ENCODE data around the gene FDXR.

DNA sequence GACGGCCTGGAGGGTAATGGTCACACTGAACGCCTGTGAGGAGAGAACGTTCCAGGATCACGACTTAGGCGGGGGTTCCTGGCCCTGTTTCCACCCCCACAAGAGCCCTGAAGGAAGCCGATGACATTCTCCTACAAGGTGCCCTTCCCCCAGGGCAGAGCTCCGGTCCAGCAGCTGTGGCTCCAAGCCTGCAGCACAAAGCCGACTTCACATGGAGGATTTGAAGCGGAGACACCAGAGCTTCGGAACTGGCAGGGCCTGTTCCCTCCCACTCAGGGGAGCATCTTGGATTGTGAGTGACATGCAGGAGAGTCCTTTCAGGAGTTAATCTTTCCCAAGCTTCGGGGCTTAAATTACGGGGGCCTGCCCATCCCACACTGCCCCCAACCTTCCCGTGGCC is 15.7 kb upstream of the FDXR start:
- TF ChIP-seq, protein P1, sequence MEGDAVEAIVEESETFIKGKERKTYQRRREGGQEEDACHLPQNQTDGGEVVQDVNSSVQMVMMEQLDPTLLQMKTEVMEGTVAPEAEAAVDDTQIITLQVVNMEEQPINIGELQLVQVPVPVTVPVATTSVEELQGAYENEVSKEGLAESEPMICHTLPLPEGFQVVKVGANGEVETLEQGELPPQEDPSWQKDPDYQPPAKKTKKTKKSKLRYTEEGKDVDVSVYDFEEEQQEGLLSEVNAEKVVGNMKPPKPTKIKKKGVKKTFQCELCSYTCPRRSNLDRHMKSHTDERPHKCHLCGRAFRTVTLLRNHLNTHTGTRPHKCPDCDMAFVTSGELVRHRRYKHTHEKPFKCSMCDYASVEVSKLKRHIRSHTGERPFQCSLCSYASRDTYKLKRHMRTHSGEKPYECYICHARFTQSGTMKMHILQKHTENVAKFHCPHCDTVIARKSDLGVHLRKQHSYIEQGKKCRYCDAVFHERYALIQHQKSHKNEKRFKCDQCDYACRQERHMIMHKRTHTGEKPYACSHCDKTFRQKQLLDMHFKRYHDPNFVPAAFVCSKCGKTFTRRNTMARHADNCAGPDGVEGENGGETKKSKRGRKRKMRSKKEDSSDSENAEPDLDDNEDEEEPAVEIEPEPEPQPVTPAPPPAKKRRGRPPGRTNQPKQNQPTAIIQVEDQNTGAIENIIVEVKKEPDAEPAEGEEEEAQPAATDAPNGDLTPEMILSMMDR (IDR thresholded peaks at IDR 0.05; ENCODE audit: insufficient read depth, low read length): no peak
- no peak for TF ChIP-seq POLR2AphosphoS5 (IDR thresholded peaks at IDR 0.05; ENCODE audit: low read depth)
- TF ChIP-seq, protein P2, sequence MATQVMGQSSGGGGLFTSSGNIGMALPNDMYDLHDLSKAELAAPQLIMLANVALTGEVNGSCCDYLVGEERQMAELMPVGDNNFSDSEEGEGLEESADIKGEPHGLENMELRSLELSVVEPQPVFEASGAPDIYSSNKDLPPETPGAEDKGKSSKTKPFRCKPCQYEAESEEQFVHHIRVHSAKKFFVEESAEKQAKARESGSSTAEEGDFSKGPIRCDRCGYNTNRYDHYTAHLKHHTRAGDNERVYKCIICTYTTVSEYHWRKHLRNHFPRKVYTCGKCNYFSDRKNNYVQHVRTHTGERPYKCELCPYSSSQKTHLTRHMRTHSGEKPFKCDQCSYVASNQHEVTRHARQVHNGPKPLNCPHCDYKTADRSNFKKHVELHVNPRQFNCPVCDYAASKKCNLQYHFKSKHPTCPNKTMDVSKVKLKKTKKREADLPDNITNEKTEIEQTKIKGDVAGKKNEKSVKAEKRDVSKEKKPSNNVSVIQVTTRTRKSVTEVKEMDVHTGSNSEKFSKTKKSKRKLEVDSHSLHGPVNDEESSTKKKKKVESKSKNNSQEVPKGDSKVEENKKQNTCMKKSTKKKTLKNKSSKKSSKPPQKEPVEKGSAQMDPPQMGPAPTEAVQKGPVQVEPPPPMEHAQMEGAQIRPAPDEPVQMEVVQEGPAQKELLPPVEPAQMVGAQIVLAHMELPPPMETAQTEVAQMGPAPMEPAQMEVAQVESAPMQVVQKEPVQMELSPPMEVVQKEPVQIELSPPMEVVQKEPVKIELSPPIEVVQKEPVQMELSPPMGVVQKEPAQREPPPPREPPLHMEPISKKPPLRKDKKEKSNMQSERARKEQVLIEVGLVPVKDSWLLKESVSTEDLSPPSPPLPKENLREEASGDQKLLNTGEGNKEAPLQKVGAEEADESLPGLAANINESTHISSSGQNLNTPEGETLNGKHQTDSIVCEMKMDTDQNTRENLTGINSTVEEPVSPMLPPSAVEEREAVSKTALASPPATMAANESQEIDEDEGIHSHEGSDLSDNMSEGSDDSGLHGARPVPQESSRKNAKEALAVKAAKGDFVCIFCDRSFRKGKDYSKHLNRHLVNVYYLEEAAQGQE (IDR thresholded peaks at IDR 0.05; ENCODE audit: insufficient replicate concordance, low read depth): no peak
- no peak for TF ChIP-seq SPI1 (IDR thresholded peaks at IDR 0.05; ENCODE audit: borderline replicate concordance, low read depth)
- TF ChIP-seq GABPA (IDR thresholded peaks at IDR 0.05; ENCODE audit: low read depth): no peak
